ENCODE data around the gene LENG1.
A peak's percentile ranks its signal among the peaks of the same experiment; 100 is the strongest.
"Not testable (repeated sequence)": the region's sequence is repeated elsewhere in the genome, so short reads cannot be mapped to it uniquely, and the experiment has no call there.

LENG1 gene

DNA sequence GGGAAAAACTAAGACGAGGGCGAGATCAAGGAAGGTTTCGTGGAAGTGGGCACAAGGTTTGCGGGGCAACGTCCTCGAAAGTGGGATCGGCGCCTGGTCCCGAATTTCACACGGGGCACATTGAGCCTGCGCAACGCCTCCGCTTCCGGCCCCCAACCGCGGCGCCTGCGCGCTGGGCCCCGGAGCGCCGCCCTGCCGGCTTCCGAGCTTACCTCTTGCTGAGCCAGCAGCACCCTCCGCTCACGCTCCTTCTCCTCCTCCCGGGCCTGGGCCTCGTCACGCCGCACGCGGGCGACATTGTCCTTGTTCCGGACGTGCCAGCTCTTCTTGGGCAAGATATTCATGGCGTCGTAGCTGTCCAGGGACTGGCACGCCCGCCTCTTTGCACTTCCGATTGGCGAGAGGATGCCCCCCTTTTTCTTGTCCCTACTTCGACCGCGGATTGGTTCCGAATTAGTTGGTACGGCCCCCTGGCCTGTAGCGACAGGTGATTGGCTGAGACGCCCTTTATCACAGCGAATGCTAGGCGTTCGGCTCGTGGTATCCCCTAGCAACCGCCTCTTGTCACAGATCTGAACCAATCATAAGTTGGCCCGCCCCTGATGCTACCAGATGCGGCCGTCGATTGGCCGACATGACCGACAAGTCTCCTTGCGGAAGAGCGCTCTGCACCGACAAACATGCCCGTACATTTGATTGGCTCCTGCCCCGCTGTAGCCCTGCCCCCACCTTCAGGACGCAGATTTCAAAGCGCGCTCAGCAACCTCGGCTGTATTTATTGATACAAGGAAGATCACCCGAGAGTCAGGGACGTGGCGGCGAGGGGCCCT, at the start of gene LENG1:
Gene LENG1, minus strand, starts transcription at position 370 of the 830 bp plus-strand sequence. Its CDS starts 26 bp downstream, at position 344.
- peak; percentile 85 to 100 (median 99) for DNase-seq

DNA sequence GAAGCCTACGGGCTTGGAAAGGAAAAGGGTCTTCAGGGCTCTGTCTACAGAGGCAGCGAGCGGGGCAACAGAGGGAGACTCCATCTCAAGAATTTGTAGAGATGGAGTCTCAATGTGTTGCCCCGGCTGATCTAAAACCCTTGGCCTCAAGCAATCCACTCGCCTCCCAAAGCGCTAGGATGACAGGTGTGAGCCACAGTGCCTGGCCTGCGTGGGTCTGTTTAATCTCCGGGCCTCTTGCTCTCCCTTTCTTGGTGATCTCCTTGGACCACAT, 49.2 kb upstream of the LENG1 start:
- no peak for DNase-seq

DNA sequence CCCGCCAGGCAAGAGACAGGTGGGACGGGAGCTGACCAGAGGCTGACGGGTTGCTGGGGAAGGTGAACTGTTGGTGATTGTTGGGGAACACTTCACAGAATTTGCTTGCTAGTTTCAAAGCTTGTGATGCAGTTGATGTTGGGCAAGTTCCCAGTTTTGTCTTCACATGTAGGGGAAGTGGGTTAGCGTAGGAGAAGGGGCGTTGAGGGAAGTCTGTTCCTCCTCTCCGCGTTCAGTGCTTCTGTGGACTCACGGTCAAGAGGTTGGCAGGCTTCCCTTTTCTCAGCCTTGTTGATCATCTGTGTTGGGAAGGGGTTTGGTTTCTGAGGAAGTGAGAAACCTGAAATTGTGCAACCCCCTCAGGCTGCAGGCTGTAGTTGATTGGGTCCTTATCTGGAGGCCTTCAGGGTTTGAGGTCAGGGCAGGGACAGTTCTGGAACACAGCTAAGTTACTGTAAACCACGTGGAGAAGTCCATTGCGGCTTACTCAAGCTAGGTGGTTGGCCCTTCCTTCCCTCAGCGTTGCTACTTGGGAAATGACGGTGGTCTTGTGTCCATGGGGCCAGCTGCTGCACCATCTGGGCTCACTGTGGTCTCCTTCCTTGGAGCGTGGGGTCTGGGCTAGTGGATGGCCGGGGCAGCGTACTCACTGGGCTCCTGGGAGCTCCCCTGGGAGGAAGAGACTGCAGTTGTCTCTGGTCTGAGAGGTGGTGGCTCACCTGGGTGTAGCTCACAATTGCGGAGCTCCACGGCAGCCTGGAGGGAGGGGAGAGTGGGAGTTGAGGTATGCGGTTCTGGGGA, 48.7 kb upstream of the LENG1 start:
- DNase-seq: peak in 38 of 58 donors; percentile 9 to 83 (median 38)

DNA sequence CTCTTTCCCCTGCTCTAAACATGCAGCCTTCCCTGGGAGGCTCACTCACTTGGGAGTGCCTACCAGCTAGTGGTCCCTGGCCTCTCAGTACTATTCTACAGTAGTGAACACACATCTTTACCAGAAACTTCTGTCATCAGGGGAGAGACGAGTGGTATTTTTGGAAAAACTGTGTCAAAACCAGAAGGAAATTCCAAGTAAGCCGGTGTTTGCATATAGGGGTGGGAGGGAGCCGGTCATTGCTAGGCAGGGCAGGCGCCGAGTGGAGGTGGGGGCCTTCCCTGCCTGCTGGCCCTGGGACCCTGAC, 48.1 kb upstream of the LENG1 start:
- no peak for DNase-seq

DNA sequence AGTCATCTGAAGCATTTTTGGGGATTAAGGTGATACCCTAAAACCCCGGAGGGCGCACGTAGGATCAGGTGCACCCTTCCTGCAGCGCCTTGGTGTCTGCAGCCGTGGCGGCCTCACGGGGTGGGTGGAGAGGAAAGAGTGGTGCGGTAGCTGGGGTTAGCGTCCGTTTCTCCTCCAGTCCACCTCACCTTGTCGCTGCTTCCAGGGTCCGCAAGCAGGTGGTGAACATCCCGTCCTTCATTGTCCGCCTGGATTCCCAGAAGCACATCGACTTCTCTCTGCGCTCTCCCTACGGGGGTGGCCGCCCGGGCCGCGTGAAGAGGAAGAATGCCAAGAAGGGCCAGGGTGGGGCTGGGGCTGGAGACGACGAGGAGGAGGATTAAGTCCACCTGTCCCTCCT, 47.7 kb upstream of the LENG1 start:
- not testable (repeated sequence) for DNase-seq

DNA sequence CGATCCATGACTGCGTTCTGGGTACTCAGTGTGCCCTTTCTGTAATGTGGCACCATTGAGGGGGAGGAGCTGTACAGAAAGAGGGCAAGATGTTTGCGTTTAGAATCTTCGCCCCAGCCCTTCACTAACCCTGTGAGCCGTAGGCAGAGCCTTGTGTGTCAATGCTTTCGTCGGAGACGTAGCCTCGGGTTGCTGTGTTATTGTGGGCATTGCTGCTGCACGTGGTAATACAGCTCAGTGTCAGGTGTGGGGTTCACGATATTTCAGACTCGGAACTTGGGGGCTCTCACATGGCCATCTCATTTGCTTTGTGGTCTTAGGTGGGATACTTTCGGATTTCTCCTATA, 47.3 kb upstream of the LENG1 start:
- DNase-seq: no peak

DNA sequence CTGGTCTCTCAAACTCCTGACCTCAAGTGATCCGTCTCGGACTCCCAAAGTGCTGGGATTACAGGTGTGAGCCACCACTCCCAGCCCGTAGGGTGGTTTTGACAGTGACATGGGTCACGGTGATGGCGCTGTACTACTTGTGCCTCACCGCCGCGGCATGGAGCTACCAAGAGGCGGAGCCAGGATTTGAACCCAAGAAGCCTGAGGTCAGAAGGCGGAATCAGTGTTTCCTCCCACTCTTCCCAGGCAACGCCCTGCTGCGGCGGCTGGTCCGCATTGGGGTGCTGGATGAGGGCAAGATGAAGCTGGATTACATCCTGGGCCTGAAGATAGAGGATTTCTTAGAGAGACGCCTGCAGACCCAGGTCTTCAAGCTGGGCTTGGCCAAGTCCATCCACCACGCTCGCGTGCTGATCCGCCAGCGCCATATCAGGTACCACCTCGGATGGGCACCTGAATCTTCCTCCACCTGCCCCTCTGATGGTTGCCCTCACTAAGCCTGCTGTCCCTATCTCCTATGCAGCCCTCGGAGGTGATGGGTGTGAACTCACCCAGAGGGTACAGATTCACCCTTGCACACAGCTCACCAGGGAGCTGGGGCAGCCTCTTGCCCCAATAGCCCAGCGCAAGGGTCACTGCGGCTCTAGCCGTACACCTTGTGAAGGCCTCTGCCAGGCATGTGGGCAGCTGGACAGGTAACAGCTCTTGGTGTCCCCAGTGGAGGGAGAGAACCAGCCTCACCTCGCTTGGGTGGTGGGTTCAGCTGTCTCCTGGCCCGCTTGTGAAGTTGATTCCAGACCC, 46.7 kb upstream of the LENG1 start:
- DNase-seq: peak in 1 of 58 donors; percentile 1

DNA sequence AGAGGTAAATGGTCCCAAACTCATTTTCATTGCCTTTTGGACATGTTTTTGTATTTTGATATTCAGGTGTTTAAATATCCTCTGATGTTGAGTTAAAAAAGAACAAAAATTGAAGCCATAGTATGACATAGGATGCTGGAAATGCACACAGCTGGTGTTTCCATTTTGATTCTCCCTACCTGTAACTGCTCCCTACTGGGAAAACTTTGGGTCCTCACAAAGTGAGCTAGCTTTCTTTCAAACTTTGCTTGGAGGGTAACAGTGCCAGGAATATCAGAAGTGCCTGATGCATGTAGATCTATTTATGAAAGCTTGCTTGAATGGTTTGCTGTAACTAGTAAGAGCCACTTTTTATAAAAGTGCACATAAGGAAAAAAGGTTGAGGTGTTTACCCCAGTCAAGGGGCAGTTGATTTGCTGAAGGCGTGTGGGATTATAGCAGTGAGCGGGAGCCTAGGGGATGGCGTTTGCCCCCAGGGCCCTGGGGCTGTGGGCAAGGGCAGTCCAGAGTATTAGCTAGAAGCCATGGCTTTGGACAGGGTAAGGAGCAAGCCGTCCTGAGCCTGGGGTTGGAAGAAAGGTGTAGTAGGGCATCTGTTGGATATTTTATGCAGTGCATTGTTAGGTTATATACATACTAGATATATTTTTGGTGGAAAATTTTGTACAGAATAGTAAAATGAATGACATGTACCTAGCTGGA, 45.4 kb upstream of the LENG1 start:
- DNase-seq: no peak

DNA sequence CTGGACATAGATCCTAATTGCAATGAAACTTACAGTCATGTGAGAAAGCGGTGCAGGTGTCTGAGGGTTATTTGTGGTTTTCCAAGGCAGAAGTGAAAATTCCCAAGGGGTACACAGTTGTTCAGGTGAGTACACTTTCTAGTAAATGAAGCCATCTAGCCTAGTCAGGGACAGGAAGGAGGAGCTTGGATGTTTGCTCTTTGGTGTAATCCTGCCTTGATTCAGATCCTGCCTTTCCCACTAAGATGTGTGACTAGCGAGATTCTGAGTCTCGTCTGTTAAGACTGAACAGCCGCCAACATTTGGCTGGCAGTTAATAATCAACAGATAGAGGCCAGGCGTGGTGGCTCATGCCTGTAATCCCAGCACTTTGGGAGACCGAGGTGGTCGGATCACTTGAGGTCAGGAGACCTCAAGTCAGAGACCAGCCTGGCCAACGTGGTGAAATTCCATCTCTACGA, 43.7 kb upstream of the LENG1 start:
- DNase-seq: no peak

DNA sequence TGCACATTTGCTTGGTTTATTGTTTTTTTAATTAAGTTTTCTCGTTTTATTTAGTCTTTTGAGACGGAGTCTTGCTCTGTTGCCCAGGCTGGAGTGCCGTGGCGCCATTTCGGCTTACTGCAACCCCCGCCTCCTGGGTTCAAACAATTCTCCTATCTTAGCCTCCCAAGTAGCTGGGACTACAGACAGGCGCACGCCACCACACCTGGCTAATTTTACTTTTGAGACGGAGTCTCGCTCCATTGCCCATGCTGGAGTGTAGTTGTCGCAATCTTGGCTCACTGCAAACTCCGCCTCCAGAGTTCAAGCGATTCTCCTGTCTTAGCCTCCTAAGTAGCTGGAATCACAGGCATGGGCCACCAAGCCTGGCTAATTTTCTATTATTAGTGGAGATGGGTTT, 42.5 kb upstream of the LENG1 start:
- DNase-seq: no peak

DNA sequence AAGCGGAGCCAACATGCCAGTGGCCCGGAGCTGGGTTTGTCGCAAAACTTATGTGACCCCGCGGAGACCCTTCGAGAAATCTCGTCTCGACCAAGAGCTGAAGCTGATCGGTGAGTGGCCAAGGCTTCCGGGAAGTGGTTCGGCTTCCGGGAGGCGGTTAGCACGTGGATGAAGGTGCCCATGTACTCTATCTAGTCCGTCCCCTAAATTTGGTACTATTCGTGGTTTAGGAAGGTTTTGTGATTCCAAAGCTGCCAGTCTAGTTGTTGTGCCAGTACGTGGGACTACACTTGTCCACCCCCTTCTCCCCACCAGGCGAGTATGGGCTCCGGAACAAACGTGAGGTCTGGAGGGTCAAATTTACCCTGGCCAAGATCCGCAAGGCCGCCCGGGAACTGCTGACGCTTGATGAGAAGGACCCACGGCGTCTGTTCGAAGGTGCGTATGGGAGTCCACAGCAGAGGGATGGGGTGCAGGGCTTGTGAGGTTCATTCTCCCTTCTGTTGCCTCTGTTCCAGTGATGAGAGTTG, 41.7 kb upstream of the LENG1 start:
- DNase-seq: no peak

DNA sequence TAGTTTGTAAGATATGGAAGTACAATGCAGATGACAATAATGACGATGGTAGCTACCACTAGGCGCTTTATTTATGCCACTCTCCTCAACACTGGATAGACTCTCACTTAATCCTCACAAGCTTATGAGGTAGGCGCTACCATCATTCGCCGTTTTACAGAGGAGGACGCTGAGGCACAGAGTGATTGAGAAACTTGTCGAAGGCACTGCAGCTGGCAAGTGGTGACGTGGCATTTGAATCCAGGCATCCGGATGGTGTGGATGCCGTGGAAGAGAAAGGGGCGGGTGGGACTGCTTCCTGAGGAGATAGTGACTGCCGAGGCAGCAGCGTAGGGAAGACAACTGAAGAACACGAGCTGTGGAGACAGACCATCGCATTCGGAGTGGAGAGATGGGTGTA, 39.9 kb upstream of the LENG1 start:
- no peak for DNase-seq

DNA sequence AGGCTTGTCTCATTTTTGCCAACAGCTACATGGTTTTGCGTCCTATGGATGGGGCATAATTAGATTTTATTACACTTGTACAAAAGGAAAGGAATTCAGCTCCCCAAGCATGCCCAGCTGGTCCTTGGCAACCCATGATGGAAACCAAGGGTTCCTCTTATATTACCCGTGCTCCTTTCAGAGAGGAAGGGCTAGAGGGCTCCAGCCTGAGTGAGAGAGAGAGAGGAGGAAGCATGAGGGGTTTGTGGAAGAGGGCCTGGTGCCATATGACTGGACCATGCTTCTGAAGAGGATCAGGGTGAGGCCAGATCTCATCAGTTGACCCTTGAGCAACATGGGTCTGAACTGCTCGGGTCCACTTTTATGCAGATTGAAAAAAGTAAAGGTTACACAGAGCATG, 37.6 kb upstream of the LENG1 start:
- no peak for DNase-seq

DNA sequence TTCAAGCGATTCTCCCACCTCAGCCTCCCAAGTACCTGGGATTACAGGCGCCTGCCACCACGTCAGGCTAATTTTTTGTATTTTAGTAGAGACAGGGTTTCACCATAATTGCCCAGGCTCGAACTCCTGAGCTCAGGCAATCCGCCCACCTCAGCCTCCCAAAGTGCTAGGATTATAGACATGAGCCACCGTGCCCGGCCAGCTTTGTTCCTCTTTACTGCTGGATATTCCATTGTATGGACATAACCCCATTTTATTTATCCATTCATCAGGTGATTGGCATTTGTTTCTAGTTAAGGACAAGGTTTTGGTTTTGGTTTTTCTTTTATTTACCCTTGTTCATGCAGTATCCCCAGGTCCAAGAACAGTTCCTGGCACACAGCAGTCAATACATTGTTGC, 37.0 kb upstream of the LENG1 start:
- DNase-seq: no peak

DNA sequence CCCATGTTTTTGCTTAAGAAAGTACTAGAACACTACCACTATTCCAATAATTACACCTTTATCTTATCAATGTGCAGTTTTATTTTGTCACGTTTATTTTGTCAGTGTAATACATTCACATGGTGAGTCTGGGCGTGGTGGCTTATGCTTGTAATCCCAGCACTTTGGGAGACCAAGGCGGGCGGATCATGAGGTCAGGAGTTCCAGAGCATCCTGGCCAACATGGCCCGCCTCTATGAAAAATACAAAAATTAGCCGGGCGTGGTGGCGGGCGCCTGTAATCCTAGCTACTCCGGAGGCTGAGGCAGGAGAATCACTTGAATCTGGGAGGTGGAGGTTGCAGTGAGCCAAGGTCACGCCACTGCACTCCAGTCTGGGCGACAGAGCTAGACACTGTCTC, 34.9 kb upstream of the LENG1 start:
- not testable (repeated sequence) for DNase-seq

DNA sequence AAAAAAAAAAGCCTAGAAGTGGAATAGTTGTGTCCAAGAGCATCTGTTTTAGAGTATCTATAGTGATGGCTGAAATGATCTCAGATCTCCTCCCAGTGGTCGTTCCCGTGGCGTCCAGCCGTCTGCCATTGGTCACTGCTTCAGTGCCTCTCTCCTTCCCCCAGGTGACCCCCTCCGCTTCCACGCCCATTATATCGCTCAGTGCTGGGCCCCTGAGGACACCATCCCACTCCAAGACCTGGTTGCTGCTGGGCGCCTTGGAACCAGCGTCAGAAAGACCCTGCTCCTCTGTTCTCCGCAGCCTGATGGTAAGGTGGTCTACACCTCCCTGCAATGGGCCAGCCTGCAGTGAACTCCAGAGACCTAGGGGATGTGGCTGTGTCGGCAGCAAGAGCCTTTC, 33.5 kb upstream of the LENG1 start:
- no peak for DNase-seq

DNA sequence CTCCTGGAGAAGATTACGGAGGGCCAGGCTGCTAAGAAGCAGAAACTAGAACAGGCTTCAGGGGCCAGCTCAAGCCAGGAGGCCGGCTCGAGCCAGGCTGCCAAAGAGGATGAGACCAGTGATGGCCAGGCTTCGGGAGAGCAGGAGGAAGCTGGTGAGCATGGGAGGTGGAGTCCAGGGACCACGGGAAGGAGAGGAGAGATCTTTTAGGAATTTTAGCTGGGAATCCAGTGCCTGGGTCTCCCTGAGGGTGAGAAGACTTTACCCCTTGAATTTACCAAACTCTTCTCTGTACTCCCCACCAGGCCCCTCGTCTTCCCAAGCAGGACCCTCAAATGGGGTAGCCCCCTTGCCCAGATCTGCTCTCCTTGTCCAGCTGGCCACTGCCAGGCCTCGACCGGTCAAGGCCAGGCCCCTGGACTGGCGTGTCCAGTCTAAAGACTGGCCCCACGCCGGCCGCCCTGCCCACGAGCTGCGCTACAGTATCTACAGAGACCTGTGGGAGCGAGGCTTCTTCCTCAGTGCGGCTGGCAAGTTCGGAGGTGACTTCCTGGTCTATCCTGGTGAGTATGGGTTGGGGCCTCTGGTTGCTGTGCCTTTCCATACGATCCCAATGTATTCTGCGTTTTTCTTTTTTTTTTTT, 32.4 kb upstream of the LENG1 start:
- peak in 1 of 58 donors; percentile 45 for DNase-seq

DNA sequence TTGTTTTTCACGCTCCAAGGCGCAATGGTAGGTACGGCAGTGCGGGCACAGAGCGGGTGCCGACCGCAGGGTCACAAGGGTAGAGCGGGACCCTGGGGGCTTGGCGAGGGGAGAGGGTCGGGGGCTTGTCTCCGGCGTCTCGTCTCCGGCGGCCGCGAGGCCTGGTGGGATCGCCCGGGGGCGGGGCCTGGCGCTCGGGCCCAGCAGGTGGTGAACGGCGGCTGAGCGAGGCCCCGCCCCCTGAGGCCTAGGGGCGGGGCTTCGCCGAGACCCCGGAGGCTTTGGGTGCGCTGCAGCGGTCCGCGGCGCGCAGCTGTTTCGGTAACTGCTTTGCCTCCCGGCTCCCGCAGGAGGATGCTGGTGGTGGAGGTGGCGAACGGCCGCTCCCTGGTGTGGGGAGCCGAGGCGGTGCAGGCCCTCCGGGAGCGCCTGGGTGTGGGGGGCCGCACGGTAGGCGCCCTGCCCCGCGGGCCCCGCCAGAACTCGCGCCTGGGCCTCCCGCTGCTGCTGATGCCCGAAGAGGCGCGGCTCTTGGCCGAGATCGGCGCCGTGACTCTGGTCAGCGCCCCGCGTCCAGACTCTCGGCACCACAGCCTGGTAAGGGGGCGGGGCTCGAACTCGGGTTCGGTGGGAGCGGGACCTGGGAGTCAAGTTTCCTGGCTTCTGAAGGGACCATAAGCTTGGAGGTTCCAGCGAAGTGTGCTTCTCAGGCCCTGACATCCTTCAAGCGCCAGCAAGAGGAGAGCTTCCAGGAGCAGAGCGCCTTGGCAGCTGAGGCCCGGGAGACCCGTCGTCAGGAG, 31.7 kb upstream of the LENG1 start, which contains the start of gene TSEN34:
Gene TSEN34, plus strand, starts transcription at position 298 of the 800 bp plus-strand sequence. Its CDS starts 57 bp downstream, at position 355.
- DNase-seq: peak in 53 of 58 donors; percentile 44 to 98 (median 90)

DNA sequence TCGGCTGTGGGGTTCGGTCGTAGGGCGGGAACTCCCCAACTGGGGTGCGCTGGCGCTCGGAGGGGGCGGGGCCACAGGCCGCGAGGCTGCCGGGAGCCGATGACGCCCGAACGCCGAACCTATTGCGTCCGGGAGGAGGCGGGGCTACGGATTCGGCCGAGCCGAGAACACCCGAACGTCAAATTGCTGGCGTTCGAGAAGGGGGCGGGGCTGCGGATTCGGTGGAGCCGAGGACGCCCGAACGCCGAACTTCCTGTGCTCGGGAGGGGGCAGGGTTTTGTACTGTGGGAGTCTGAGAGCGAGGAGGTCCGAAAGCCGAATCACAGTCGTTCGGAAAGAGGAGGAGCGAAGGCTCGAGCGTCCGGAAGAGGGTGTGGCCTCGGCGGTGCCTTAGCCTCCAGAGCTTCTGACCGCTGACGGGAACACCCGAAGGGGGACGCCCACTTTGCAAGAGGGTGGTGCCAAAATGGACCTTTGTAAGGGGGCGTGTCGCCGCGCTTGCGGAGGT, 31.0 kb upstream of the LENG1 start:
- DNase-seq: peak; percentile 95 to 100 (median 100)

Measured in anterior cingulate cortex (tissue), 58 donors.